ENCODE data around the gene PCSK4.
A peak's percentile ranks its signal among the peaks of the same experiment; 100 is the strongest.

The PCSK4 gene

DNA sequence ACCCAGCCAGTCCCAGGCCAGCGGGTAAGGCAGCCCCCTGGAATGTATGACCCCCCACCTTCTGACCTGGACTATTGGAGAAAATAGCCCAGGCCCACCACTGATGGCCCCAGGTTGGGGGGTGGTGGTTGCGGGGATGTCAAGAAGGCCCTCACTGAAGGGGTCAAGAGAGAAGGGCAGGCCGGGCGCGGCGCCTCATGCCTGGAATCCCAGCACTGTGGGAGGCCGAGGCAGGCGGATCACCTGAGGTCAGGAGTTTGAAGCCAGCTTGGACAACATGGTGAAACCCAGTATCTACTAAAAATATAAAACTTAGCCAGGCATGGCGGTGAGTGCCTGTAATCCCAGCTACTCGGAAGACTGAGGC lies 24.1 kb upstream of the PCSK4 start:
- in situ Hi-C loops (cut with MboI; ENCODE audit: low sequenced_read_pairs, unreplicated experiment), result no loop called here
- TF ChIP-seq CTCF (IDR thresholded peaks at IDR 0.05; ENCODE audit: borderline replicate concordance, control extremely low read depth, extremely low read depth, insufficient read depth, missing control alignments), result no peak

DNA sequence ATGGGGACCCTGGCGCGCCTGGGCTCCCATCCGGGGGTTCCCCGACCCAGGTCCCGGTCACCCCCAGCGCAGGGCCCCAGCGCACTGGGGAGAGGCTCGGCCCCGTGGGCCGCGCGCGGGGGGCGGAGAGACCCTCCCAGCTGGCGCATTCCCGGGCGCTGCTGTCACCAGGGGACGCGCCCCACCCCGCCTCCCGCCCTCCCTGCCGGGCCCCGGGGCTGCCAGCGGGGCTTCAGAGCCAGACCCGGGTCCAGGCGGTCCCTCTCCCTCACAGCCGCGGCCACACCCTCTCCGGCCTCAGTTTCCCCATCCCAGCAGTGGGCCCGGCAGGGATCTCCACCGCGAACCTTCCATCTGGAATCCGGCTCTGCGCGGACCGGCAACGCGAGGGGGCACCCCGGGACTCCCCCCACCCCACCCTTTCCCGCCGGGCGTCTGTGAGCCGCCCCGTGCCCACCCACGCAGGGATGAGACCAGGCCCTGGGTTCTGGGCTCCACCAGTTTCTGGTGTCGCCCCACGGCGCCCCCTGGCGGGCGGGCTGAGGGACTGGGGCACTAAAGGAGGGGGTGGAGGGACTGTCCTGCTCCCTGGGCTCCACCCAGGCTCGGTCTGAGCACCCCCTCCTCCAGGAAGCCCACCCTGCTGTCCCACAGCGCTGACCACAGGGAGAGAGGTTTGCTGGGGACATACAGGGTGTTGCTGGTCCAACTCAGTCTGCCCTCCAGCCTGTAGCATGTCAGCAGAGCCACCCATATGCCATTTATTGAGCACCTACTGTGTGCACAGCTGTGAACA lies 23.5 kb upstream of the PCSK4 start:
- peak; percentile 84 for DNase-seq (ENCODE audit: low spot score)
- in situ Hi-C loops (cut with MboI; ENCODE audit: low sequenced_read_pairs, unreplicated experiment), result no loop called here
- TF ChIP-seq CTCF (IDR thresholded peaks at IDR 0.05; ENCODE audit: borderline replicate concordance, control extremely low read depth, extremely low read depth, insufficient read depth, missing control alignments), result peak; percentile 68

More for the DNA sequence above, 24.1 kb upstream of the PCSK4 start:
- DNase-seq (ENCODE audit: low spot score), result no peak

DNA sequence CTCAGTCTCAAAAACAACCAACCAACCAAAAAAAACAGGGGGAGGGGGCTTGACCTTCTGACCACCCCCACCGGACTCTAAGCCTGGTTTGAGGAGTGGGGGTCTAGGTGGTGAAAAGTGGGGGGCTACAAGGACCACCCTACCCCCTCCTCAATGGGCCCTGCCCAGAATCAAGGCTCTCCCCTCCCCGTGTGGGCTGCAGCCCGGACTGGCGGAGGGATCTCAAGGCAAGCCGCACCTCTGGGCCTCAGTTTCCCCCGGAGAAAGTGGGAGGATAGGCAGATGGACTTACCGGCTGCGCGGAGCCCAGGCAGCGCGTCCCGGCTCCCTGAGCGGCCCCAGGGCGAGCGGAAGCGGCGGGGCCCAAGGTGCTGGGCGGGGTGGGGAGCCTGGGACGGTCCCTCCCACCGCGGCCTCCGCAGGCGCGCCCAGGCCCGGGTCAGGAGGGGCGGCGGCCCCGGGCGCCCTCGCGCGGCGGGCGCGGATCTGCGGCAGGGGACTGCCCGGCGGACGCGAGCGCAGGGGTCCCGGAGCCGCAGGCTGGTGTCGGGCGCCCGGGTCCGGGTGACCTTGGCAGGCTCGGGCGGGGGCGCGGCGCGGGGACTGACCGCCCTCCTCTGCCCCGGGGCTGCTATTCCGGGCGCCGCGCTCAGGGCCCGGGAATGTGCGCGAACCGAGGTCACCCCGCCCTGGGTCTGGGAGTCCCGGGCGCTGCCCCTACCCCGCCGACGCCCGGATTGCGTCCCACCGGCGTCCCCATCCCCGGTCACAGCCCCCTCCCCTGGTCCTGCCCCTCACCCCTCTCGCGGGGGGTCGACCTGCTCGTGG lies 22.7 kb upstream of the PCSK4 start, which contains the start of gene ADAMTSL5:
TSS of gene ADAMTSL5 (minus strand) at position 349 of the 828 bp plus-strand sequence. CDS start 2,076 bp downstream, outside the sequence.
- peak; percentile 49 for TF ChIP-seq CTCF (IDR thresholded peaks at IDR 0.05; ENCODE audit: borderline replicate concordance, control extremely low read depth, extremely low read depth, insufficient read depth, missing control alignments)
- in situ Hi-C loops (cut with MboI; ENCODE audit: low sequenced_read_pairs, unreplicated experiment), result no loop called here
- DNase-seq (ENCODE audit: low spot score), result peak; percentile 91

DNA sequence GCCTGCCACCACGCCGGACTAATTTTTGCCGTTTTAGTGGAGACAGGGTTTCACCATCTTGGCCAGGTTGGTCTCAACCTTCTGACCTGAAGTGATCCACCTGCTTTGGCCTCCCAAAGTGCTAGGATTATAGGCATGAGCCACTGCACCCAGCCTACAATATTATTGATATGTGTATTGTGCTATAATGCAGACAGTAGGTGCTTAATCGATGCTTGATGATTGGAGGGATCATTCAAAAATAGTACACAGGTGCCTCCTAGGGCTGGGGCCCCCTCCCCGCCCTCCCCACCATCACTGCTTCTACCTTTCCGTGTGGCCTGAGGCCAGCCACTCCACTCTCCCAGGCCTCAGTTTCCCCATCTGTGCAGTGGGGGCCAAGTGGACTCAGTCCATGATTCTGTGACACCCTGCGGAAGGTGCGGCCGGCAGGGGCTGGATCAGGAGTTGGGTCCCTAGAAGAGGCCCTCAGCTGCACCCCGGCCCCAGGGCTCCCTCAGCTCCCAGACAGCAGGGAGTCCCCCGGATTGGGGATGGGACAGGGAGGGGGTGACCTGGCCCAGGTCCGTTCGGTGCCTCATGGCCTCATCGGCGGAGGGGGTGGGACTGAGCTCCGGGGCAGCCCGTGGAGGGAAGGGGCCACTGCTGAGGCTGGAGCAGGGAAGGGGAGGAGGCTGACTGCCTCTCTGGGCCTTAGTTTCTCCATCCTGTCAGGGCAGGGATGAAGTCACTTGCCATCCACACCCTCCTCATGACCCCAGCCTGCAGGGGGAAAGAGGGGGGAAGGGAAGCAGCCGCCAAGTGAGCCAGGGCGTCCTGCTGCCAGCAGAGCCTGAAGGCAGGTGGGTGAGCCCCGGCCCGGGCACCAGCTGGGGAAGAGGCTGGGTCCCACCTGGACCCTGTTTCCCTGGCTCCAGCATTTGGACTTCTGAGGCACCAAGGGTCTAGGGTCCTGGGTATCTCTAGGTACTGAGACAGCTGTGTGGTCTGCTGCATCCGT lies 21.5 kb upstream of the PCSK4 start:
- in situ Hi-C loops (cut with MboI; ENCODE audit: low sequenced_read_pairs, unreplicated experiment), result no loop called here
- no peak for TF ChIP-seq CTCF (IDR thresholded peaks at IDR 0.05; ENCODE audit: borderline replicate concordance, control extremely low read depth, extremely low read depth, insufficient read depth, missing control alignments)
- DNase-seq (ENCODE audit: low spot score), result no peak

DNA sequence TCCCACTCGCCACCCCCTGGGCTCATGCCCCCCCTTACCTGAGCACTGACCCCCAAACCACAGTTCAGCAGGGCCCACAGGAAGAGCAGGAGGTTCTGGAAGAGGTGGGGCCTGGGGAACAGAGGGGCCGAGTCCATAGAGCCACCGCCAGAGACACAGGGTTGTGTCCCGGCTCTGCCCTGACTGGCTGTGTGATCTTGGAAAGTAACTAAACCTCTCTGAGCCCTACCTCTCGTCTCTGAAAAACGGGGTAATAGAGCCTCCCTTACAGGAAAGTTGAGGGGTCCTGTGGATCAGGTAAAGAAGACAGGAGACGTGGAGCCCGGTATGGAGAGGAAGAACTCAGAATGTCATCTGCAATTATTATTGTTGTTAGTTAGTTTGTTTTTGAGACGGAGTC lies 20.7 kb upstream of the PCSK4 start:
- no peak for TF ChIP-seq CTCF (IDR thresholded peaks at IDR 0.05; ENCODE audit: borderline replicate concordance, control extremely low read depth, extremely low read depth, insufficient read depth, missing control alignments)
- in situ Hi-C loops (cut with MboI; ENCODE audit: low sequenced_read_pairs, unreplicated experiment), result no loop called here
- DNase-seq (ENCODE audit: low spot score), result no peak

- in situ Hi-C loops (cut with MboI; ENCODE audit: low sequenced_read_pairs, unreplicated experiment), result no loop called here
- TF ChIP-seq CTCF (IDR thresholded peaks at IDR 0.05; ENCODE audit: borderline replicate concordance, control extremely low read depth, extremely low read depth, insufficient read depth, missing control alignments), result no peak
Observed at GRCh38 chr19:1510442-1510806, 20.3 kb upstream of the PCSK4 start.

More at GRCh38 chr19:1510442-1510806, 20.3 kb upstream of the PCSK4 start:
- no peak for DNase-seq (ENCODE audit: low spot score)

Measured in GM13976 (cell line).